Measurements from ENCODE around the gene CA11. TPM values are rescaled to one million over a fixed set of nuclear protein-coding genes. Genes with fewer than 3 reads are reported as not detected.

CA11 gene
- total and polyA plus RNA-seq, 12 donors = 1.8 to 24.5 (median 3.8) TPM

DNA sequence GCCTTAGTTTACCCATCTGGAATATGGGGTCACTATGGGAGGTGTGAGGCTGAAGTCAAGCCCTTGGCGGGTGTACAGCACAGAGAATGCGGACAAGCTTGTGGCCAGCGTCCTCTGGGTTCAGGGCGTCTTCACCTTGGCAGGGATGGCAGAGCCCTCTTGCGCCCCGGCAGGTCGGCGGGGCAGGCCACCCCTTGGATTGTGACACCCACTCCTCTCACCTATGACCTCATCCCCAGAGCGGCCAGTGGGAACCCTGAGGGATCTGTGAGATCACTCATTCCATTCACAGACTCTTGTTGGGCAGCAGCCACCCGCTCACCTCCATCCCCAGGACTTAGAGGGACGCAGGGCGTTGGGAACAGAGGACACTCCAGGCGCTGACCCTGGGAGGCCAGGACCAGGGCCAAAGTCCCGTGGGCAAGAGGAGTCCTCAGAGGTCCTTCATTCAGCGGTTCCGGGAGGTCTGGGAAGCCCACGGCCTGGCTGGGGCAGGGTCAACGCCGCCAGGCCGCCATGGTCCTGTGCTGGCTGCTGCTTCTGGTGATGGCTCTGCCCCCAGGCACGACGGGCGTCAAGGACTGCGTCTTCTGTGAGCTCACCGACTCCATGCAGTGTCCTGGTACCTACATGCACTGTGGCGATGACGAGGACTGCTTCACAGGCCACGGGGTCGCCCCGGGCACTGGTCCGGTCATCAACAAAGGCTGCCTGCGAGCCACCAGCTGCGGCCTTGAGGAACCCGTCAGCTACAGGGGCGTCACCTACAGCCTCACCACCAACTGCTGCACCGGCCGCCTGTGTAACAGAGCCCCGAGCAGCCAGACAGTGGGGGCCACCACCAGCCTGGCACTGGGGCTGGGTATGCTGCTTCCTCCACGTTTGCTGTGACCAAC is 39.3 kb downstream of the CA11 start, which contains the start of gene SPACA4:
Gene SPACA4 (plus strand): TSS at position 280 of the 896 bp plus-strand sequence. CDS start 237 bp downstream, at position 517.
- intact Hi-C loops (cut with DNase I) = no loop called here
- Histone ChIP-seq H3K9me3 (no peaks in the 10 kb centered on the region), H3K36me3 (no peaks in the 10 kb centered on the region), H3K4me3 (no peak within 1 kb of the TSS), H3K4me1 (peaks cover 0 to 7% (median 0%) of the 10 kb centered on the region in 9 donors), H3K27me3 (no peaks in the 10 kb centered on the region), H3K27ac (no peak within 1 kb of the TSS)
- ATAC-seq (peak in 1 of 8 donors; percentile 24), DNase-seq (no peak)
- TF ChIP-seq, protein P1, sequence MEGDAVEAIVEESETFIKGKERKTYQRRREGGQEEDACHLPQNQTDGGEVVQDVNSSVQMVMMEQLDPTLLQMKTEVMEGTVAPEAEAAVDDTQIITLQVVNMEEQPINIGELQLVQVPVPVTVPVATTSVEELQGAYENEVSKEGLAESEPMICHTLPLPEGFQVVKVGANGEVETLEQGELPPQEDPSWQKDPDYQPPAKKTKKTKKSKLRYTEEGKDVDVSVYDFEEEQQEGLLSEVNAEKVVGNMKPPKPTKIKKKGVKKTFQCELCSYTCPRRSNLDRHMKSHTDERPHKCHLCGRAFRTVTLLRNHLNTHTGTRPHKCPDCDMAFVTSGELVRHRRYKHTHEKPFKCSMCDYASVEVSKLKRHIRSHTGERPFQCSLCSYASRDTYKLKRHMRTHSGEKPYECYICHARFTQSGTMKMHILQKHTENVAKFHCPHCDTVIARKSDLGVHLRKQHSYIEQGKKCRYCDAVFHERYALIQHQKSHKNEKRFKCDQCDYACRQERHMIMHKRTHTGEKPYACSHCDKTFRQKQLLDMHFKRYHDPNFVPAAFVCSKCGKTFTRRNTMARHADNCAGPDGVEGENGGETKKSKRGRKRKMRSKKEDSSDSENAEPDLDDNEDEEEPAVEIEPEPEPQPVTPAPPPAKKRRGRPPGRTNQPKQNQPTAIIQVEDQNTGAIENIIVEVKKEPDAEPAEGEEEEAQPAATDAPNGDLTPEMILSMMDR (IDR thresholded peaks at IDR 0.05) = no peak
- 85 to 89% methylated on average over 39 of the region's 39 CpGs for WGBS, 2 donors

DNA sequence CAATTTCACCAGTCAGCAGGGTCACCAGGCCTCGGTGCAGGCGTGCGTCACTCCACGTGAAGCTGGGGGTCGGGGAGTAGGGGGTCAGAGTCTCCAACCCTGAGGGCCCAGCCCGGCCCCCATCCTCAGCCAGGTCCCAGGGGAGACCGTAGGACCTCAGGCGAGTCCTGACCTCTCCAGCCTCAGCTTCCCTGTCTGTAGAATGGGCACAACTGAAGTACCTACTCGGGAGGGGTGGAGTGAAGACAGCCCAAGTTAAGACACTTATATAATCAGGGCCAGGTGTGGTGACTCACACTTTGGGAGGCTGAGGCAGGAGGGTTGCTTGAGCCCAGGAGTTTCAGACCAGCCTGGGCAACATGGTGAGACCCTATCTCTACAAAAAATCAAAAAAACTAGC is 42.1 kb downstream of the CA11 start:
- H3K36me3 ChIP-seq = no peaks in the 10 kb centered on the region
- WGBS, 2 donors = 85 to 87% methylated on average over 9 of the region's 9 CpGs
- H3K27ac ChIP-seq = no peak overlapping the region
- H3K4me1 ChIP-seq = peaks cover 0 to 4% (median 0%) of the 10 kb centered on the region in 9 donors
- DNase-seq = no peak
- intact Hi-C loops (cut with DNase I) = no loop called here
- TF ChIP-seq, protein P1 (IDR thresholded peaks at IDR 0.05) = no peak
- peak in 1 of 8 donors; percentile 10 for ATAC-seq
- H3K9me3 ChIP-seq = no peaks in the 10 kb centered on the region
- no peak overlapping the region for H3K4me3 ChIP-seq
- peaks cover 0 to 9% (median 0%) of the 10 kb centered on the region in 7 donors for H3K27me3 ChIP-seq

DNA sequence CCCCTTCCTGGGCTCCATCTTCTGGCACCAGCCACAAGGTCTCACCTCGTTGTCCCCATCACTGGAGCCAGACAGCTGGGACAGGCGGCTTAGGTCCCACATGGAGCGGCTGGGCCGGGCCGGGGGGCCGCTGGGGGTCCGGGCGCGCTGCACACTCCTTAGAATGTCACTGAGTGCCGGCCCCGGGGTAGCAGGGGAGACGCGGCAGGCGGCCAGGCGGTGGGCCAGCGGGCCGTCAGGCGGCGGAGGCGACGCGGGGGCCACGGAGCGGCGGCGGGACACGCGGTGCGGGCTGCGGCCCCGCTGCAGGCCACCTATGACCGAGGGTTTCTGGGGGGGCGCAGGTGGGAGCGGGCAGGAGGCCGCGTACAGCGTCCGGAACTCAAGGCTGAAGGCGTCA is 42.5 kb downstream of the CA11 start:
- intact Hi-C loops (cut with DNase I) = no loop called here
- WGBS, 2 donors = 85 to 89% methylated on average over 39 of the region's 39 CpGs
- no peaks in the 10 kb centered on the region for H3K9me3 ChIP-seq
- DNase-seq (no peak), ATAC-seq (no peak)
- peaks cover 0 to 10% (median 0%) of the 10 kb centered on the region in 7 donors for H3K27me3 ChIP-seq
- TF ChIP-seq, protein P1 (IDR thresholded peaks at IDR 0.05) = no peak
- H3K4me1 ChIP-seq = no peaks in the 10 kb centered on the region
- no peak overlapping the region for H3K4me3 ChIP-seq
- no peak overlapping the region for H3K27ac ChIP-seq
- no peaks in the 10 kb centered on the region for H3K36me3 ChIP-seq

DNA sequence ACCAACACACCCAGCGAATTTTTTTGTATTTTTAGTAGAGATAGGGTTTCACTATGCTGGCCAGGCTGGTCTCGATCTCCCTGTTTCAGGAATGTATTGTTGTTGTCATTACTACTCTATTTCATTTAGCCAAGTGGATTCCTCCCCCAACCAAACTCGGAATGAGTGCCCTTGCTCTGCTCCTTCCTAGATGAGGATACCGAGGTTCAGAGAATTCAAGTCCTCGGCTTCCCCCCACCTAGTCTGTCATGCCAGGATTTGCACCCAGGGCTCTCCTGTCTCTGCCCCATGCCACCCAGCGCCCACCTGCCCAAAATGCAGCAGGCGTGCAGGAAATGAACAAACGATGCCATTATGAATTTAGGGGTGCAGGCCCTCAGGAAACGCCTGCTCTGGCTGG is 43.0 kb downstream of the CA11 start:
- TF ChIP-seq, protein P1 (IDR thresholded peaks at IDR 0.05) = no peak
- WGBS, 2 donors = 73 to 86% methylated on average over 9 of the region's 9 CpGs
- DNase-seq = no peak

More for the DNA sequence above, 43.0 kb downstream of the CA11 start:
- no peaks in the 10 kb centered on the region for H3K9me3 ChIP-seq
- peaks cover 0 to 10% (median 0%) of the 10 kb centered on the region in 7 donors for H3K27me3 ChIP-seq
- no peak for ATAC-seq
- H3K36me3 ChIP-seq = no peaks in the 10 kb centered on the region
- no peak overlapping the region for H3K4me3 ChIP-seq
- H3K4me1 ChIP-seq = no peaks in the 10 kb centered on the region
- no peak overlapping the region for H3K27ac ChIP-seq
- intact Hi-C loops (cut with DNase I) = no loop called here
